Measurements from ENCODE around the gene KCTD3.

The KCTD3 gene

DNA sequence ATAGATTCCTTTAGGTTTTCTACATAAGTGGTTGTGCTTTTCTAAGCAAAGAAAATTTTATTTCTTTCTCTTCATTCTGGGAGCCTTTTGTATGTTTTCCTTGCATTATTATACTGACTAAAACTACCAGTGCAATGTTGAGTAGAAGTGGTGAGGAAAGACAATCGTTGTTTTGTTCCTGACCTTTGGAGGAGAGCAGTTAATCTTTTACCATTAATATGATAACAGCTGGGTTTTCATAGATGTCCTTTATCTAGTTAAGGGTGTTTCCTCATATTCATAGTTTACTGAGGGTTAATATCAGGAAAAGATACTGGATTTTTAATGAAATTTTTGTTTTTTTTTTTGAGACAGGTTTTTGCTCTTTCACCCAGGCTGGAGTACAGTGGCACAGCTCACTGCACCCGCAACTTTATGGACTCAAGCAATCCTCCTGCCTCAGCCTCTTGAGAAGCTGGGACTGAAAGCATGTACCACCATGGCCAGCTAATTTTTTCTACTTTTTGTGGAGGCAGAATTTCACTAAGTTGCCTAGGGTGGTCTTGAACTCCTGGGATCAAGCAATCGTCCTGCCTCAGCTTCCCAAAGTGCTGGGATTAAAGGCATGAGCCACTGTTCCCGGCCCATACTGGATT lies 9.0 kb upstream of the KCTD3 start:
- no peak for DNase-seq

DNA sequence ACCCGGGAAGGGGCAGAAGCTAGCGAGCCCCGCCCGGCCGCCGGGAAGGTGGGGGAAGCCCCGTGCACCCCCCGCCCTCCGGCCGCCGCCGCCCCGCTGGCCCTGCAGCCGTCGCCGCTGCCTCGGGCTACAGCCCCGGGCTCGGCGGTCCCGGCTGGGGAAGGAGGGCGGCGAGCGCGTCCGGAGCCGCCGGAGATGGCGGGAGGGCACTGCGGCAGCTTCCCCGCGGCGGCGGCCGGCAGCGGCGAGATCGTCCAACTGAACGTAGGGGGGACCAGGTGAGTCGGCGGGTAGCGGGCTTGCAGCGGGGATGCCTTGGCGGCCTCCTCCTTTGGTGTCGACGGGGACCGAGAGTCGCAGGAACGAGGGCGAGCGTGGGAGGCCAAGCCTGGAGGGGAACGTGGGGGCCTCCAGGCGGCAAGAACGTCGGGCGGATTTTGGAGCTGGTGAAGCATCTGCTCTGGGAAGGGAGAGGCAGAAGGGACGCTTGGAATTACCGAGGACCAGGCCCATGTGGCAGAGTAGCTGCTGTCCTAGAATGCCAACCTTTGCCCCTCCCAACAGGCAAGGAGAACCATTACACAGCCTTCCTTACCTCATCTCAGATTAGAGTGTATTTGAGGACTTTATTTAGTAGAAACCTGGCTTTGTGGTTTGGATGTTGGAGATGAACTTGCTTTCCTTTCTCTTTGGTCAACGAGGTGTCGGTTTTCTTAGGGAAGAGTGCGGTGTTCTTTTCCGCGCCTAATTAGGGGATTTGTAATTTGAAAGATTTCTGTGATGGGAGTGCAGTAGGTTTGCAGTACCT lies 591 bp downstream of the KCTD3 start:
- DNase-seq: peak; percentile 11

DNA sequence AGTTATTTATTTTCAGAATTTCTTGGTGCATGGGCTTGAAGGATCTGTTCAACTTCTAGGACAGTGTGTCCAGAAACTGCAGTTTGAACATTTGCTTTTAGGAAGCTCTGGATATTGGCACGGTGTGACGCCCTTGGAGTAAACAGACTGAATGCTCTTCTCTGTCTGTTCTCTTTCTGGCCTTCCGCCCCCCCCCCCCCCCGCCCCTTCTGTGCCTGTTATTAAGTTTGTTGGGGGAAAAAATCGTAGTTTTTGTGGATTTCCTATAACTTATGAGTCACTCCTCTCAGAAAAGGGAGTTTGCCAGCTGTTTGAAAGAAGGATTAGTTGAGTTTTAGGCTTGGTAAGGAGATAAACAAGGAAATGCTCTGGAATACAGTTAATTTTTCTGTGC lies 1.2 kb downstream of the KCTD3 start:
- no peak for DNase-seq

DNA sequence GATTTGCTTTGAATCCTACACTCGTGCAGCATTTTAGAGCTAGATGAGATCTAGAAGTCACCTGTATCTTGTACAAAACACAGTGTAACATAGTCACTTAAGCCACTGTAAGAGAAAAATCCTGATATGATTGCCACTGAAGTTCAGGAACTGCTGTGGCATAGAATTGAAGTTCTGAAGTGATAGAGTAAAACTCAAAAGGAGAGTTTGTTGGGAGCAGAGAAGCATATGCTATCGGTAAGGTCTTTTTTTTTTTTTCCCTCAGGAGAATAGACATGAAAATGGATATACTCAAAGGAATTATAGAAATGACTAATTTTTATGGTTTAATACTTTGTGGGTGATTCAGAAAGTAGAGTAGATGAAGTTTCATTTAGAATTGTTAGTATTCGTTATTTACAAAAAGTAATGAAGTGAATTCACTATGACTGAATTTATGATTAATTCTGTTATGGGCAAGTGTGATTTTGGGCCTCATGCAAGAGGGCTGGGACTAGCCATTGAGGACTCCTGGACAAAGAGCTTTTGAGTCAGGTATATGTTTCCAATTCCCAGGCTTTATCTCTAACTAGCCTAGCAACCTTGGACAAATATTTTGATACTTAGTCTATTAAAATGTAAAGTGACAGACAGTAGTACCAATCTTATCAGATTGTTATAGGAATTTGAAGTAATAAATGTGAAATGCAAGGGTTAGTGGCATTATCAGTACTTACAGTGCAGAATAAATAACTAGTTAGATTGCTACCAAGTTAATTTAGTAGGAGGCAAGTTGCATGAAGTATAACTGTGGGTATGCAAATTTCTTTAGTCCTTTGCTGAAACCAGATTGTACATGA lies 3.1 kb downstream of the KCTD3 start:
- DNase-seq: no peak

DNA sequence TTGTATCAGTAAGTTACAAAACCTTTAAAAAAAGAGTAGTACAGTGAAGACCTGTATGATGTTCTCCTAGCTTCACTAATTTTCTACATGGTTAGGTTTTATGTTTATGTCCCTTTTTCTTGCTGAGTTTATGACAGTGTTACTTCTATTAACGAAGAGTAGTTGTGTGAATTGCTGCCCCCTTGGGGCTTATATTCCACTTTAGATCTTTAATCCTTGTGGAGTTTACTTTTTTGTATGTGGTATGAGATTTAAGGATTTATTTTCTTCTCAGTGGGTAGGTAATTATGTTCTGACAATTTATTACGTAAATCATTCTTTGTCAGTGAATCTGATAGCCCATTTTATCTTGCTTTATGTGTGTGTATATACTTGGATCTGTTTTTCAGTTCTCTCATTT lies 14.8 kb downstream of the KCTD3 start:
- DNase-seq: no peak

DNA sequence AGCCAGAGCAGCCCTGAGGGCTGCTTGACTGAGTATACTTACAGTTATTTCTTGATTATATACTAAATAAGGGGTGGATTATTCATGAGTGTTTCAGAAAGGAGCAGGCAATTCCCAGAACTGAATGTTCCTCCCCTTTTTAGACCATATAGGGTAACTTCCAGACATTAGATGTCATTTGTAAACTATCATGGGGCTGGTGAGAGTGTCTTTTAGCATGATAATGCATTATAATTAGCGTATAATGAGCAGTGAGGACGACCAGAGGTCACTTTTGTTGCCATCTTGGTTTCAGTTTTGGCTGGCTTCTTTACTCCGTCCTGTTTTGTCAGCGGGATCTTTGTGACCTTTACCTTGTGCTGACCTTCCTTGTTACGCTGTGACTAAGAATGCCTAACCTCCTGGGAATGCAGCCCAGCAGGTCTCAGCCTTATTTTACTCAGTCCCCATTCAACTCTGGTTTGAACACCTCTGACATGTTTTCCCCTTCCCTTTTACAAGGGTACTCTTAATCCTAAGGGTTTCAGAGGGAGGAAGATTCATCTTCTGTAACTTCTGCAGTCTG lies 16.2 kb downstream of the KCTD3 start:
- DNase-seq: no peak

DNA sequence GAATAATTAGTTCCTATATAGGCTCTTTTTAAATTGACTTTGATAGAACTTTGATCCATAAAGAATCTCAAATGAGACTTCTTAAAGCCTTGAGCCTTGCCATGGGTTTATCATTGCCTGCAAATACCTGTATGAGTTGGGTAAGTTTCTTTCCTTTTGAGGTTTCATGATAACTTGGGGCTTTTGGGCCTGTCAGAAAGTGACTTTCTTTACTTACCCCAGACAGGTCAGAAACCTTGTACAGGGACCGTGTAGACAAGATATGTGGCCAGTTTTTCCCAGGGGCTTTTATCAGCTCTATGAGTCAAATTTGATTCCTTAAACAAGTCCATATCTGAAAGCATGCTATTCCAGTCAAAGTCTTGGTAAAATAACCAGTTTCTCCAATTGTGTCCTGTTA lies 17.3 kb downstream of the KCTD3 start:
- no peak for DNase-seq

DNA sequence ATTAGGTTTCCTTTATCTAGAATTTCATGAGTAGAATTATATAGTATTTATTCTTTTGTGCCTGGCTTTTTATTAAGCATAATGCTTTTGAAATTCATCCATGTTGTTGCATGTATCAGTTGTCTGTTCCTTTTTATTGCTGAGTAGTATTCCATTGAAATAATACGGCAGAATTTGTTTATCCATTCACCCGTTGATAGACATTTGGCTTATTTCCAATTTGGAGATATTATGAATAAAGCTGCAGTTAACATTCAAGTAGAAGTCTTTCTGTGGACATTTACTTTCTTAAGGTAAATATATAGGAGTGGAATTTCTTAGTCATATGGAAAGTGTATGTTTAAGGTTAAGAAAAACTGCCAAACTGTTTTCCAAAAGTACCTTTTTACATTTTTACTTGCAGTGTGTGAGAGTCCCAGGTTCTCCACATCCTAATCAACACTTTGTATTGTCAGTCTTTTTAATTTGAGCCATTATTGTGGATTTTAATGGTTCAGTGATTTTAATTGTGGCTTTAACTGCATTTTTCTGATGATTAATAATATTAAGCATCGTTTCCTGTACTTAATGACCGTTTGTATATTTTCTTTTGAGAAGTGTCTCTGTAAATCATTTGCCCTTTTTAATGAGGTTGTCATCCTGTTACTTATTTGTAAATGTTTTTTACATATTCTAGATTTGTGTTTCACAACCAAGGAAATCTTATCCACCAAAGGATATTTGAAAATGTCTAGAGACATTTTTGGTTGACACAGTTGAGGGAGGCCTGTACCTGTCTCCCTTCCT lies 22.7 kb downstream of the KCTD3 start:
- no peak for DNase-seq

DNA sequence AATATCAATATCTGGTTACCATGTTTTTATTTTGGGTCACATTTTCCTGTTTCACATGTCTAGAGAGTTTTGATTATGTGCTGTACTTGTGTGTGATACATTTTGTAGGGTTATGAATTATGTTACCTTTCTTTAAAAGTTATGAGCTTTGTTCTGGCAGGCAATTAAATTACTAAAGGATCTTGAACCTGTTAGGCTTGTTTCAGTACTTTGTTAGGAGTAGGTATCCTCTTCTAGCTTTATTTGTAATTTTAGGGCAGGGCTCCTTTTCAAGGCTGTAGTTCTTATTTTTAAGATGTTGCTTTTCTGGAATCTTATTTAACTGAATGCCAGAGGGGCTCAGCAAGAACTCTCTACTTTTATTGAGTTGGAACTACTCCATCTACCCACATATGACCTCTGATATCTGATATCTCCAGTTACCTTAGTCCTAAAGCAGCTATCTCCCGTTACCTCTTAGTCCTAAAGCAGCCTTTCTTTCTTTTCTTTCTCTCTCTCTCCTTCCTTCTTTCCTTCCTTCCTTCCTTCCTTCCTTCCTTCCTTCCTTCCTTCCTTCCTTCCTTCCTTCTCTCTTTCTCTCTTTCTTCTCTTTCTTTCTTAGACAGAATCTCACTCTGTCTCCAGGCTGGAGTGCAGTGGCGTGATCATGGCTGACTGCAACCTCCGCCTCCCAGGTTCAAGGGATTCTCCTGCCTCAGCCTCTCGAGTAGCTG lies 23.8 kb downstream of the KCTD3 start:
- DNase-seq: no peak

DNA sequence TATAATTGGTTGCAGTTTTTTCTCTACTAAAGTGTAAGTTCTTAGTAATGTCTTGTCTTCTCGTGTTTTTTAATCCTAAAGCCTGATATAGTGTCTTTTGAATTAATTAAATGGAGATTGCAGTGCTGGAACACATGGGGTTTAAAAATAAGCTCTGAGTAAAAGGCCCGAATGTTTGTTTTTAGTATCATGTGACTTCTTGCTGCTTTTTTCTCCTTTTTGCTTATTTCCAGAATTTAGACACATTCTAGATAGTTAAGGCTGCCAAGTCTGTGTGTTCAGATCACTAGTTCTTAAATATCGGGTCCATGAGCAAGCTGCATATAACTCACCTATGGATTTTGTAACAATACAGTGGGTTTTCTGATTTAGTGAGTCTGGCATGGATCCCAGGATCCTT lies 27.5 kb downstream of the KCTD3 start:
- DNase-seq: no peak

DNA sequence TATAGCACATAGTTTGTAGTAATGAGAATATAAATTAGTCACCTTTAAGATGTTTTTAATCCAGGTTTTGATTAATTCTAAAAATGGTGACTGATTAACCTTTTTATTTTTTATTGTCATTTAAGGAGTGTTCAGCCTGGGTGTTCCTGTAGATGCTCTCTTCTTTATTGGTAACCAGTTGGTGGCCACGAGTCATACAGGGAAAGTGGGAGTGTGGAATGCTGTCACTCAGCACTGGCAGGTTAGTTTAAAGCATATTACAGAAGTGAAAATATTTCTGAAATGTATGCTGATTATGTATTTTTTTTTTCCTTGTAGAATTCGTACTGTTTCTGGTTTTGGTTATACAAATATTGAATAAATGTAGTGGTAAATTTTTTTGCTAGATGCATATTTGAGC lies 28.1 kb downstream of the KCTD3 start:
- DNase-seq: no peak

DNA sequence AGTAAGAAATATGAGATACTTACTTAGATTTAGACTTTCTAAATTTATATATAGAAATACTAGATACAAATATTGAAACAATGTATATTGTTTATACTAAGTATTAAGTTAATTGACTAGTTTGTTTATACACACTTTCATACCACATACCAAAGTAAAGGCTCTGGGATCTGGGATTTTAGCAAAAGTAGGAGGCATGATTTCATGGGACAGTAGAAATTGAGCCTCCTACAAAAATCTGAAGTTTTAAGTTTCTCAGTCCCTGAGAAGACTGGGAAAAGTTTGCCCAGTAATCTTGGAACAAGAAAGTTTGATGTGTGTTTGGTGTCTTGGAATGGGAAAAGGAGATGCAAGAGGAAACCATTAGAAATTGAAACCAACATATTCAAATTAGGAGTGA lies 30.9 kb downstream of the KCTD3 start:
- no peak for DNase-seq

DNA sequence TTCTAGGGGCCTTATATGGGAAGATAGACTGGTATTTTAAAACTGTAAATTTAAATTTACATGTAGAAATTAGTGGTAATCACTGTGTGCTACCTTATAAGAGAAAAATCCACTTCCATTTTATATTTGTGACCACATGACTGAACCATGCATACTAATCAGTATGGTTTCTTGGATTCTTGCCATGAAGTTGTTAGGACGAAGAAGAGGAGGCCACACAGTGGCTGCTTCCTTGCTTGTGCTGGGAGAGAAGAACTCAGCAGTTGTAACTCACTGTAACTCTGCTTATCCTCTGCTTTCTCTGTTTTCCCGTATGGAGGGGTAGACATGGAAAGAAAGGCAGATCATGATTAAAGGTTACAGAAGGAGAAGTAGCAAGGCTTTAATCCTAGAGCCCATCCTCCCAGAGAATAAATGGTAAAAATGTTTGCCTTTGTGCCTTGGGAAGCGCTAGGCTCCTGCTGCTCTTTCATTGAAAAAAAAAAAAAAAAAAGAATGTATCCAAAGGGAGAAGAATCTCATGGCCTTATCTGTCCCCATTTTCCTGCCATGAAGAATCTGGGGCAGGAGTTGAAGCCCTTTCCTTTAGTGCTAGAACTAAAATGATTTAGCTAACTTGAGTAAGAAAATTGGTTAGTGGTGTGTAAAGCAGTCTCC lies 32.4 kb downstream of the KCTD3 start:
- no peak for DNase-seq

DNA sequence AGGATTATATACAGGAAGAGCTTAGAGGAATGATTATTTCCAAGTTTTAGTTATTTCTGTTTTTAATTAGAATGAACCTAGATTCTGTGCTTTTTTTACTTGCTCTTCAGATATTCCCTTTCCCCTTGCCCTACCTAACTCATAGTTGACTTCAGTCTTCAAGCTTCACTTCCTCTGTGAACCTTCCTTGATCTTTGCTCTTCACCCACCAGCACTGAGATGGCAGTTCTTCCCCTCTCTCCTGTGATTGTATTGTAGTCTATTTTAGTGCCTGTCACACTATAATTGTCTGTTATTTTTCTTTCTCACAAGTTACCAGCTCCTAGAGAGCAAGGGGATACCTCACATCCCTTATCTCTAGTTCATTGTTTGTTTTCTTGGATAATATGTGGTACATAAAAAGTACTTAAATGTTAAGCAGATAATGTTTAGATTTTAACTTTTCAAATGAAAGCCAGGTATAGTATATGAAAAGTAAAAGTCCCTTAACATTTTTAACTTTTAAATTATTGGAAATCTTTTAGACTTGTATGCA lies 33.2 kb downstream of the KCTD3 start:
- DNase-seq: no peak

DNA sequence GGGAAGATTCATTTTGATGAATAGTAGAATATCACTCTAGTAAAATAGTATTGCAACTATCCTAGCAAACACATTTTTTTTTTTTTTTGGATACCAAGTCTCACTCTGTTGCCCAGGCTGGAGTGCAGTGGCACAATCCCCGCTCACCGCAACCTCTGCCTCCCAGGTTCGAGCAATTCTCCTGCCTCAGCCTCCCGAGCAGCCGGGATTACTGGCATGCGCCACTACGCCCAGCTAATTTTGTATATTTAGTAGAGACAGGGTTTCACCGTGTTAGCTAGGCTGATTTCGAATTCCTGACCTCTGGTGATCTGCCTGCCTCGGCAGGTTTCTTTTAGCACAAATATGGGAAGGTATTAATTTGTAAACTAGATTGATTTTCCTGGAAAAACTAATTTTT lies 33.8 kb downstream of the KCTD3 start:
- DNase-seq: no peak

DNA sequence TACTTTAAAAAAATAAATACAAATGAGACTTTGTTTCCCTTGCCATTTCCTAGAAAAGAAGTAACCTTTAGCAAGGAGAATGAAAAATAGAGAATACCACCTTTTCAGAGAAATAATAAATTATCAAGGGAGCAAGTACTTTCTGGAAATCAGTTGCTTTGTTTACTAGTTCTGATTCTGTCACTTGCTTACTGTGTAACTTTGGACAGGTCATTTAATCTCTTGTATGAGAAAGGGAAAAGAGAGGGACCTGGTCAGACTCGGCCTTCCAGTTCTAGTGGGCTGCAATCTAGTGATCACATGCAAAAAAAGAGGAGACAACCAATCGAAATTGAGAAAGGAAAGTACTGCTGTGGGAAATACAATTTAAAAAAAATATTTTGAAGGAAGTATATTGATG lies 34.2 kb downstream of the KCTD3 start:
- no peak for DNase-seq

DNA sequence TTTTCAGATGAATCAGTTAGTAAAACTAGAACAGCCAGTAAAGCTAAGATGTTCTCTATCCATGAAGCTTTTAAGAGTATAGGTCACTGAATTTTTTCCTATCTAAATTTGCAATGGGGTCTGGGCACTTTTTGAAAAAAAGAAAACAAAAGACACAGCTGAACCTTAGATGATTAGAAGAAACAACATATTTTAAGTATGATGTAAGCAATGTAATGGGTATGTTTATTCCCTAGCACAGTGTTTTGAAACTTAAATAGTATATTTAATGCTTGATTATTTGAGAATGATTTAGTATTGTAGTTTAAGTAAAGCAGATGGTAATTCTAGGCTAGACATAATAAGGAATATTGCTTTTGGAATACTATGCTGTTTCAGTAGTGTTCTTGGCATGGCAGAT lies 36.2 kb downstream of the KCTD3 start:
- no peak for DNase-seq

DNA sequence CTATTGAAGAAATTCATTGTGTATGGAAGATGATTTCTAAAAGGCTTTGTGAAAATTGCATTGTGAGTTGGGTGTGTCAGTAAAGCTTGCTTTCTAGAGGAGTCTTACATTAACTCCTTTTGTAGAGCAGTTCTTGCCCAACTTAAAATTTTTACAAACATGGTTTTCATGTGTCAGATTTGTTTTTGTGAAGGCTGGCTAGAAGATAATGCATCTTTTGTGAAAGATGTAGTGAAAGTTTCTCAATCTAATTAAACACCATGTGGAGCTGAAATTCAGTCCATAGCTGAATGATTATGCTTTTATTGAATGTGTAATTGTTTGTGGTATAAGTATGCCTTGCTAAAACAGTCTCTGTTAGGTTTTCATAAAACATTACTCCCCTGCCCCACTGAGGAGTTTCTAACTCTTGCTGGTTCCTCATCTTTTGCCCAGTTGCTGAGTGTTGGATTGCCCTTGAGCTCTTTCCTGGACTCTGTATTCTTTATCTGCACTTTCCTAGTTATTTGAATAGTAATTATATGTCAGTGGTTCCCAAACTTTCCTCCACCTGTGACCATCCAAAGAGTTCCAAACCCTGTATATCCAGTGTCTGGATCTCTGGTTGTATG lies 38.0 kb downstream of the KCTD3 start:
- DNase-seq: no peak

DNA sequence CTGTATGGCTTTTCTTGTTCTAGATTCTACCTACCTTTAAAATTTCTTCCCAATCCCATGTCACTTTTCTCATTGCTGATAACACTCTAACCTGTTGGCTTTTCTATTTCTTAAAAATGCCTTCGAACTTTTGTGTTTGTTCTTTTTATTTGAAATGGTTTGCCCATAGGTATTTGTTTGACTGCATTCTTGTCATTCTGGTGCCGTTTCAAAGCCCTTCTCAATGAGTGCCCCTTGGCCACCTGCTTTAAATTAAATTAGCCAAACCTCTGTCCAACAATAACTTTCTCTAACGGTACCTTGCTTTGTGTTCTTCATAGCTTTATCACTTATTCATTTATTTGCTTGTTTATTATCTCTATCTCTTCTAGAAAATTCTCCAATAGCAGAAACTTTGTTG lies 38.9 kb downstream of the KCTD3 start:
- DNase-seq: no peak

DNA sequence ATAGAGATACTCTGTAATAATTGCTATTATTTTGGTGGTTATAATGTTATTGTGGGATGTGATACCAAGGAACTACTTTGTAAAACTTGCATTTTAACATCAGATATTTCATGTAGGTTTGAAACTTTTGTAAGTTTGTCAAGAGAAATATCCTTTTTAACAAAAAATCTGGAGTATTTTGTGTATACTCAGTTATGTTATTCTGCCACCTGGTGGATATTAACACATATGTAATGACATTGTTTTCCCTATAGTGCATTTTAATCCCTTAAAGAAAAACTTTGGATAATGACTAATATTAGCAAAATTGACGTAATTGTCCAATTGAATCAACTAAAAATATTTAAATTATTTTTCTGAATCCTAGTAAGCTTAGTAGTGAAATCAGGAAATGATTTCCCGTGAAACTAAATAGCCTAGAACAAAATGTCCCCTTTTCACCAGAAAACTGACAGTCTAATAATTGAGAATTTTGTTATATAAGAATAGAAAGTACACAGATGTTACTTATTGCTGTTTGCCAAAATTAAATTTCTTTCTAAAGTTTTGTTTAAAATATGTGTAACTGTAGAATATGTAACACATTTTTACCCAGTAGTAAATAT lies 39.6 kb downstream of the KCTD3 start:
- DNase-seq: no peak

Measured in NCI-H2029 (cell line).